H1 (cell line): ENCODE measurements around the gene RFX1. TPM values are rescaled to one million over a fixed set of nuclear protein-coding genes. Genes with fewer than 3 reads are reported as not detected.
A peak's percentile ranks its signal among the peaks of the same experiment; 100 is the strongest.

Experiments
- CTCF ChIA-PET: fragments of 300-600 bp; sonication (Branson Sonifier 250); formaldehyde crosslinking; loops from one replicate; lab custom pipeline; 2021; ENCODE audit not compliant: partially characterized antibody; lab: Charles Lee
- POLR2A ChIA-PET: fragments of 300-600 bp; sonication (Branson Sonifier 250); formaldehyde crosslinking; loops from one replicate; lab custom pipeline; 2021; ENCODE audit warnings: inconsistent platforms; ENCODE audit not compliant: partially characterized antibody; lab: Charles Lee
- DNase-seq, 2 experiments: peaks; one replicate each; pipeline versions ENCODE4 v3.0.0 to v3.0.0-alpha.2; 2010 to 2022; ENCODE audit warnings: low spot score in 2 of 2, low read depth in 1 of 2, mixed read lengths in 1 of 2
- FAIRE-seq: peaks from 2 replicates; lab custom pipeline; 2011; peaks lifted over from hg19 to GRCh38; lab: Jason Lieb, UNC
- H2AFZ ChIP-seq: 2 replicates; pipeline ENCODE4 v1.8.1; 2012; ENCODE audit warnings: low read length, inconsistent platforms
- H2AK5ac ChIP-seq: 2 replicates; pipeline ENCODE4 v1.6.1; 2013; ENCODE audit warnings: low read depth, low read length
- H2BK120ac ChIP-seq: replicated peaks from 2 replicates; pipeline ENCODE3; 2013; ENCODE audit warnings: low read depth, low read length, inconsistent platforms
- H2BK12ac ChIP-seq: 2 replicates; pipeline ENCODE4 v1.6.1; 2013; ENCODE audit warnings: low read depth, low read length
- H2BK15ac ChIP-seq: 2 replicates; pipeline ENCODE4 v1.6.1; 2013; ENCODE audit warnings: low read length
- H2BK20ac ChIP-seq: 2 replicates; pipeline ENCODE4 v1.6.1; 2013; ENCODE audit warnings: low read length
- H2BK5ac ChIP-seq: 2 replicates; pipeline ENCODE4 v1.6.1; 2013; ENCODE audit warnings: low read depth, low read length
- H3K14ac ChIP-seq: 2 replicates; pipeline ENCODE4 v1.6.1; 2013; ENCODE audit warnings: inconsistent platforms; ENCODE audit not compliant: insufficient read length
- H3K18ac ChIP-seq: 2 replicates; pipeline ENCODE4 v1.6.1; 2013; ENCODE audit warnings: low read length; ENCODE audit errors: extremely low read depth
- H3K23ac ChIP-seq: 2 replicates; pipeline ENCODE4 v1.6.1; 2013; ENCODE audit warnings: inconsistent platforms; ENCODE audit not compliant: insufficient read length
- H3K23me2 ChIP-seq: 2 replicates; pipeline ENCODE4 v1.6.1; 2013; ENCODE audit warnings: low read depth, low read length
- H3K27ac ChIP-seq: 2 replicates; pipeline ENCODE4 v1.6.1; 2011; ENCODE audit warnings: low read depth, low read length, inconsistent platforms
- H3K27me3 ChIP-seq, 4 experiments: replicated peaks in 1 of 4; 1 replicate in 1 of 4; 2 replicates in 3 of 4; pipeline versions ENCODE4 v1.6.1 to v1.8.1; 2011 to 2013; ENCODE audit warnings: low read length in 3 of 4, mild to moderate bottlenecking in 3 of 4, inconsistent platforms in 2 of 4, mixed read lengths in 2 of 4, moderate library complexity in 1 of 4; ENCODE audit not compliant: control insufficient read depth in 3 of 4, insufficient read depth in 3 of 4; ENCODE audit errors: extremely low read depth in 1 of 4
- H3K36me3 ChIP-seq, 4 experiments: 2 replicates each; pipeline versions ENCODE4 v1.6.1 to v1.8.1; 2011 to 2013; ENCODE audit warnings: mild to moderate bottlenecking in 4 of 4, low read length in 3 of 4, moderate library complexity in 2 of 4, control low read depth in 1 of 4, inconsistent platforms in 1 of 4; ENCODE audit not compliant: insufficient read depth in 4 of 4, control insufficient read depth in 2 of 4
- H3K4ac ChIP-seq: replicated peaks from 2 replicates; pipeline ENCODE3; 2013; ENCODE audit warnings: low read length, low read depth, mixed read lengths, inconsistent platforms; ENCODE audit not compliant: insufficient read length
- H3K4me1 ChIP-seq, 4 experiments: replicated peaks in 1 of 4; 1 replicate in 1 of 4; 2 replicates in 3 of 4; pipeline versions ENCODE4 v1.6.1 to v1.8.1; 2011 to 2013; ENCODE audit warnings: low read length in 3 of 4, inconsistent platforms in 2 of 4, mixed read lengths in 1 of 4; ENCODE audit not compliant: insufficient read depth in 4 of 4, control insufficient read depth in 3 of 4
- H3K4me2 ChIP-seq, 2 experiments: 2 replicates each; pipeline versions ENCODE4 v1.6.1 to v1.8.1; 2011 to 2013; ENCODE audit warnings: low read depth in 2 of 2, low read length in 2 of 2, control low read depth in 1 of 2, inconsistent platforms in 1 of 2, mild to moderate bottlenecking in 1 of 2; ENCODE audit not compliant: insufficient read depth in 1 of 2
- H3K4me3 ChIP-seq, 4 experiments: fragments of 200-600, 300-600 bp in 1 of 4; sonication (generic), shearing (Covaris generic), sonication (Bioruptor Twin) in 1 of 4; 2 replicates each; pipeline versions ENCODE4 v1.5.1 to v1.8.1; 2011 to 2016; ENCODE audit warnings: low read length in 4 of 4, low read depth in 3 of 4, control low read depth in 2 of 4, inconsistent platforms in 2 of 4, mild to moderate bottlenecking in 2 of 4, mixed read lengths in 1 of 4, moderate library complexity in 1 of 4; ENCODE audit not compliant: insufficient read depth in 2 of 4; ENCODE audit errors: extremely low read depth in 1 of 4
- H3K56ac ChIP-seq: replicated peaks from 2 replicates; pipeline ENCODE3; 2013; ENCODE audit warnings: low read depth, mild to moderate bottlenecking, mixed read lengths, low read length, inconsistent platforms; ENCODE audit not compliant: insufficient read length
- H3K79me1 ChIP-seq: 2 replicates; pipeline ENCODE4 v1.6.1; 2013; ENCODE audit warnings: low read depth, low read length, control low read depth
- H3K79me2 ChIP-seq, 2 experiments: 2 replicates each; pipeline versions ENCODE4 v1.6.1 to v1.8.1; 2012 to 2013; ENCODE audit warnings: low read length in 2 of 2, mild to moderate bottlenecking in 2 of 2, inconsistent platforms in 1 of 2; ENCODE audit not compliant: insufficient read depth in 2 of 2, control insufficient read depth in 1 of 2
- H3K9ac ChIP-seq, 4 experiments: replicated peaks in 1 of 4; 1 replicate in 1 of 4; 2 replicates in 3 of 4; pipeline versions ENCODE4 v1.6.1 to v1.8.1; 2011 to 2013; ENCODE audit warnings: low read depth in 3 of 4, low read length in 3 of 4, control low read depth in 2 of 4, mild to moderate bottlenecking in 2 of 4, moderate library complexity in 2 of 4, inconsistent platforms in 1 of 4; ENCODE audit errors: extremely low read depth in 1 of 4
- H3K9me3 ChIP-seq, 2 experiments: 2 replicates each; pipeline versions ENCODE4 v1.6.1 to v1.8.1; 2012 to 2013; ENCODE audit warnings: mild to moderate bottlenecking in 2 of 2, moderate library complexity in 2 of 2, control low read depth in 1 of 2, inconsistent platforms in 1 of 2, low read depth in 1 of 2, low read length in 1 of 2, mixed read lengths in 1 of 2; ENCODE audit not compliant: insufficient read depth in 2 of 2
- H4K20me1 ChIP-seq, 2 experiments: replicated peaks in 1 of 2; 2 replicates each; pipeline versions ENCODE3 to v1.8.1; 2011 to 2013; ENCODE audit warnings: inconsistent platforms in 2 of 2, low read length in 2 of 2, mild to moderate bottlenecking in 1 of 2; ENCODE audit not compliant: insufficient read depth in 2 of 2, control insufficient read depth in 1 of 2
- H4K5ac ChIP-seq: 2 replicates; pipeline ENCODE4 v1.6.1; 2013; ENCODE audit warnings: low read length, low read depth, mixed read lengths, inconsistent platforms; ENCODE audit not compliant: insufficient read length
- H4K8ac ChIP-seq: 2 replicates; pipeline ENCODE4 v1.8.0; 2013; ENCODE audit warnings: mild to moderate bottlenecking, moderate library complexity, low read length, inconsistent platforms; ENCODE audit not compliant: insufficient read depth; ENCODE audit errors: extremely low read depth
- H4K91ac ChIP-seq: replicated peaks from 2 replicates; pipeline ENCODE3; 2013; ENCODE audit warnings: low read length, mixed read lengths, inconsistent platforms; ENCODE audit not compliant: insufficient read length
- ATF3 ChIP-seq: IDR thresholded peaks from 2 replicates; pipeline ENCODE4 v1.6.1; 2011; ENCODE audit warnings: low read depth, mild to moderate bottlenecking, low read length; ENCODE audit not compliant: insufficient read depth
- BACH1 ChIP-seq: IDR thresholded peaks from 2 replicates; pipeline ENCODE4 v1.6.1; 2012; ENCODE audit warnings: low read length, improper control_type of control experiment
- CTBP2 ChIP-seq: IDR thresholded peaks from 2 replicates; pipeline ENCODE4 v1.7.0; 2011; ENCODE audit warnings: borderline replicate concordance, mild to moderate bottlenecking, moderate library complexity, mixed read lengths, low read length; ENCODE audit not compliant: insufficient read depth, insufficient read length
- FOSL1 ChIP-seq: IDR thresholded peaks from 2 replicates; pipeline ENCODE4 v1.6.1; 2011; ENCODE audit warnings: mild to moderate bottlenecking, low read depth, low read length, moderate library complexity; ENCODE audit not compliant: insufficient read depth
- HDAC6 ChIP-seq: IDR thresholded peaks from one replicate; pipeline ENCODE4 v1.7.1; 2012; ENCODE audit warnings: low read depth, mild to moderate bottlenecking, inconsistent platforms, low read length, moderate library complexity
- KDM4A ChIP-seq: IDR thresholded peaks from one replicate; pipeline ENCODE4 v1.7.1; 2012; ENCODE audit warnings: low read depth, mild to moderate bottlenecking, moderate library complexity, low read length, inconsistent platforms; ENCODE audit not compliant: severe bottlenecking
- KDM5A ChIP-seq: fragments of 200-600 bp; IDR thresholded peaks from 2 replicates; pipeline ENCODE4 v1.7.1; 2012; ENCODE audit warnings: mild to moderate bottlenecking, low read length, inconsistent platforms, mixed read lengths
- NRF1 ChIP-seq: IDR thresholded peaks from 2 replicates; pipeline ENCODE4 v1.6.1; 2011; ENCODE audit warnings: mild to moderate bottlenecking, low read depth, low read length, improper control_type of control experiment
- POLR2AphosphoS5 ChIP-seq: IDR thresholded peaks from 2 replicates; pipeline ENCODE4 v1.6.1; 2011; ENCODE audit warnings: low read depth, low read length
- POU5F1 ChIP-seq: IDR thresholded peaks from 2 replicates; pipeline ENCODE4 v1.6.1; 2011; ENCODE audit warnings: low read depth, mild to moderate bottlenecking, low read length, moderate library complexity
- SAP30 ChIP-seq: fragments of 300-600 bp; sonication (generic); IDR thresholded peaks from 2 replicates; pipeline ENCODE4 v1.7.1; 2012; ENCODE audit warnings: low read length, moderate library complexity, mild to moderate bottlenecking, inconsistent platforms; ENCODE audit not compliant: insufficient read depth, insufficient replicate concordance
- TCF12 ChIP-seq: IDR thresholded peaks from 2 replicates; pipeline ENCODE4 v1.6.1; 2011; ENCODE audit warnings: low read depth, mild to moderate bottlenecking, low read length
- WGBS, 2 experiments: shearing (Covaris generic) in 1 of 2; methylation state at CpG; one replicate each; pipeline versions ENCODE4 v1.1.6 to v1.1.7; 2013 to 2015; ENCODE audit warnings: low lambda C conversion rate in 2 of 2, mixed read lengths in 2 of 2, inconsistent platforms in 1 of 2, low coverage in 1 of 2, missing lambda C conversion rate in 1 of 2; ENCODE audit not compliant: insufficient replicate concordance in 2 of 2, insufficient coverage in 1 of 2, insufficient read length in 1 of 2; ENCODE audit errors: extremely low coverage in 1 of 2, missing lambda C conversion rate in 1 of 2; 5-methylcytosine and 5-hydroxymethylcytosine counted together
- polyA plus RNA-seq, 7 experiments: library from polyadenylated mRNA; depleted of rRNA in 3 of 7; stranded (reverse) in 5 of 7; unstranded in 2 of 7; fragments of >200 nt in 5 of 7; fragments of 200-250 nt in 2 of 7; gene quantifications; 1 replicate in 5 of 7; 2 replicates in 1 of 7; 4 replicates in 1 of 7; pipeline versions ENCODE4 v1.2.1 to v1.2.3, GENCODE V29; 2011 to 2013; ENCODE audit warnings: missing spikeins in 2 of 7, mixed read lengths in 2 of 7
- total RNA-seq: library from RNA; stranded (reverse); fragmentation: NEBNext Ultra II Directional; extraction: Animal tissue kit (Norgen Biotek cat#: 25700); gene quantifications from 2 replicates; pipeline ENCODE4 v1.2.1, GENCODE V29; 2021

The RFX1 gene
- total and polyA plus RNA-seq, 2 of the 8 experiments (the other 6 are each of a cell fraction or from before 2014, with no cell fraction given), result 4.9 to 17.0 TPM

- Histone ChIP-seq H2BK120ac (no peak overlapping the region), H3K4me2 (peak overlapping the region in 1 of 2 experiments; percentile 42; a peak in 2 of 4 replicates), H3K23me2 (peaks cover 2% of the 10 kb centered on the region; the same call in 1 of the 2 replicates), H2AK5ac (no peak overlapping the region; the same call in 1 of the 2 replicates), H3K79me2 (no peaks in the 10 kb centered on the region), H2BK12ac (peak overlapping the region; percentile 99; the same call in 1 of the 2 replicates), H3K23ac (no peak overlapping the region), H2BK5ac (0 out of 2 replicates have a peak overlapping the region, but pooled peaks have one; percentile 52), H2BK15ac (0 out of 2 replicates have a peak overlapping the region, but pooled peaks have one; percentile 81), H4K20me1 (no peaks in the 10 kb centered on the region), H3K4me3 (no peak overlapping the region; a peak in 1 of 8 replicates), H3K27me3 (no peaks in the 10 kb centered on the region), H3K18ac (peak overlapping the region; percentile 87), H3K4ac (no peak overlapping the region), H3K56ac (no peak overlapping the region), H3K79me1 (no peaks in the 10 kb centered on the region), H3K36me3 (peaks cover 0 to 9% (median 4%) of the 10 kb centered on the region in 4 experiments; a peak in 2 of 8 replicates), H4K91ac (no peak overlapping the region), H3K27ac (peak overlapping the region; percentile 39; the same call in 1 of the 2 replicates), H3K9ac (peak overlapping the region in 1 of 4 experiments; percentile 68; a peak in 2 of 7 replicates), H3K14ac (no peak overlapping the region), H3K4me1 (peaks cover 0 to 8% (median 3%) of the 10 kb centered on the region in 4 experiments; a peak in 3 of 7 replicates), H4K8ac (no peak overlapping the region), H3K9me3 (no peaks in the 10 kb centered on the region), H2BK20ac (no peak overlapping the region), H4K5ac (no peak overlapping the region), H2AFZ (no peak overlapping the region)
- ChIA-PET CTCF (interaction anchor here (1.0 to 10.3 kb wide), 7 partner anchors 11 to 98 kb away, joined by 3 to 77 read pairs (median 5); partner anchors contain the start of genes IL27RA and MISP3), POLR2A (interaction anchor here (0.7 to 4.9 kb wide), 7 partner anchors 11 to 370 kb away, joined by 3 to 44 read pairs (median 4); no protein-coding TSS in a partner anchor)
- WGBS, 2 experiments, result 29% methylated on average over 12 of the region's 12 CpGs; no CpG with 5 or more reads in 1 of the 2 experiments
- DNase-seq, result peak; percentile 70 to 78
- peak; percentile 100 for FAIRE-seq
- TF ChIP-seq HDAC6, result no peak
- TF ChIP-seq CTBP2, result no peak
- no peak for TF ChIP-seq NRF1
- no peak for TF ChIP-seq BACH1
- TF ChIP-seq POLR2AphosphoS5, result peak; percentile 41; the same call in 1 of the 2 replicates
- no peak for TF ChIP-seq KDM5A
- TF ChIP-seq POU5F1, result no peak
- TF ChIP-seq FOSL1, result no peak
- TF ChIP-seq SAP30, result no peak
- TF ChIP-seq ATF3, result no peak
- no peak for TF ChIP-seq KDM4A
- no peak for TF ChIP-seq TCF12
These were observed 32.0 kb downstream of the RFX1 start for GRCh38 chr19:13974073-13974472.
